BJ (cell line): ENCODE results near the gene WWP2. TPM values are rescaled to one million over a fixed set of nuclear protein-coding genes. Genes with fewer than 3 reads are reported as not detected.
"Not testable (repeated sequence)": the region's sequence is repeated elsewhere in the genome, so short reads cannot be mapped to it uniquely, and the experiment has no call there.

Source experiments
- CTCF ChIA-PET: fragments of 350-600 bp; formaldehyde crosslinking; extraction: SDS; loops from one replicate; lab custom pipeline; 2021; ENCODE audit warnings: antibody characterized with exemption, inconsistent platforms; lab: Yijun Ruan, JAX
- POLR2A ChIA-PET: fragments of 300-600 bp; sonication (Branson Sonifier 250); formaldehyde crosslinking; extraction: SDS; loops from one replicate; lab custom pipeline; 2021; ENCODE audit warnings: antibody characterized with exemption; lab: Charles Lee
- DNase-seq: peaks from one replicate; pipeline ENCODE4 v3.0.0-alpha.2; 2011; ENCODE audit warnings: low read depth
- H3K27me3 ChIP-seq: 2 replicates; pipeline ENCODE4 v1.6.0; 2011; ENCODE audit warnings: low read length; ENCODE audit not compliant: control insufficient read depth, insufficient read depth
- H3K36me3 ChIP-seq: 2 replicates; pipeline ENCODE4 v1.5.1; 2011; ENCODE audit warnings: low read length; ENCODE audit not compliant: control insufficient read depth, insufficient read depth
- H3K4me3 ChIP-seq: 2 replicates; pipeline ENCODE4 v1.5.1; 2011; ENCODE audit warnings: low read depth, mild to moderate bottlenecking, control low read depth, low read length
- polyA plus RNA-seq: library from polyadenylated mRNA; depleted of rRNA; stranded (reverse); fragments of >200 nt; gene quantifications from 2 replicates; pipeline ENCODE4 v1.2.3, GENCODE V29; 2011
- TF ChIP-seq, protein P1 (sequence below): IDR thresholded peaks from 2 replicates; pipeline ENCODE4 v1.5.1; 2011; ENCODE audit warnings: low read depth, mild to moderate bottlenecking, control low read depth, inconsistent platforms, low read length, moderate library complexity; ENCODE audit not compliant: insufficient read depth

WWP2 gene
- polyA plus RNA-seq, 1 experiment: 16.8 TPM

DNA sequence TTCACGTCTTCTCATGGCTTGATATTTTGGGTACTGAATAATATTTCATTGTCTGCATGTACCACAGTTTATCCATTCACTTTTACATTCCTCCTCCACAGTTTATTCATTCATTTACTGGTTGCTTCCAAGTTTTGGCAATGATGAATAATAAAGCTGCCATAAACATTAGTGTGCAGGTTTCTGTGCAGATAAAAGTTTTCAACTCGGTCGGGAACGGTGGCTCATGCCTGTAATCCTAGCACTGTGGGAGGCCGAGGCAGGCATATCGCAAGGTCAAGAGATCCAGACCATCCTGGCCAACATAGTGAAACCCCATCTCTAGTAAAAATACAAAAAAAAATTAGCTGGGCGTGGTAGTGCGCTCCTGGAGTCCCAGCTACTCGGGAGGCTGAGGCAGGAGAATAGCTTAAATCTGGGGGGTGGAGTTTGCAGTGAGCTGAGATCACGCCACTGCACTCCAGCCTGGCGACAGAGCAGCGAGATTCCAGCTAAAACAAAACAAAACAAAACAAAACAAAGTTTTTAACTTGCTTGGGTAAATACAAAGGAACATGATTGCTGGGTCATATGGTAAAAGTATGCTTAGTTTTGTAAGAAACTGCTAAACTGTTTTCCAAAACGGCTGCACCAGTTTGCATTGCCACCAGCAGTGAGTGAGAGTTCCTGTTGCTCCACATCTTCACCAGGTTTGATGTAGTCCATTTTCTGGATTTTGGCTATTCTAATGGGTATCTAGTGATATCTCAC is 89.5 kb downstream of the WWP2 start:
- DNase-seq: no peak
- CTCF ChIA-PET: no interaction called here
- TF ChIP-seq, protein P1, sequence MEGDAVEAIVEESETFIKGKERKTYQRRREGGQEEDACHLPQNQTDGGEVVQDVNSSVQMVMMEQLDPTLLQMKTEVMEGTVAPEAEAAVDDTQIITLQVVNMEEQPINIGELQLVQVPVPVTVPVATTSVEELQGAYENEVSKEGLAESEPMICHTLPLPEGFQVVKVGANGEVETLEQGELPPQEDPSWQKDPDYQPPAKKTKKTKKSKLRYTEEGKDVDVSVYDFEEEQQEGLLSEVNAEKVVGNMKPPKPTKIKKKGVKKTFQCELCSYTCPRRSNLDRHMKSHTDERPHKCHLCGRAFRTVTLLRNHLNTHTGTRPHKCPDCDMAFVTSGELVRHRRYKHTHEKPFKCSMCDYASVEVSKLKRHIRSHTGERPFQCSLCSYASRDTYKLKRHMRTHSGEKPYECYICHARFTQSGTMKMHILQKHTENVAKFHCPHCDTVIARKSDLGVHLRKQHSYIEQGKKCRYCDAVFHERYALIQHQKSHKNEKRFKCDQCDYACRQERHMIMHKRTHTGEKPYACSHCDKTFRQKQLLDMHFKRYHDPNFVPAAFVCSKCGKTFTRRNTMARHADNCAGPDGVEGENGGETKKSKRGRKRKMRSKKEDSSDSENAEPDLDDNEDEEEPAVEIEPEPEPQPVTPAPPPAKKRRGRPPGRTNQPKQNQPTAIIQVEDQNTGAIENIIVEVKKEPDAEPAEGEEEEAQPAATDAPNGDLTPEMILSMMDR: no peak

DNA sequence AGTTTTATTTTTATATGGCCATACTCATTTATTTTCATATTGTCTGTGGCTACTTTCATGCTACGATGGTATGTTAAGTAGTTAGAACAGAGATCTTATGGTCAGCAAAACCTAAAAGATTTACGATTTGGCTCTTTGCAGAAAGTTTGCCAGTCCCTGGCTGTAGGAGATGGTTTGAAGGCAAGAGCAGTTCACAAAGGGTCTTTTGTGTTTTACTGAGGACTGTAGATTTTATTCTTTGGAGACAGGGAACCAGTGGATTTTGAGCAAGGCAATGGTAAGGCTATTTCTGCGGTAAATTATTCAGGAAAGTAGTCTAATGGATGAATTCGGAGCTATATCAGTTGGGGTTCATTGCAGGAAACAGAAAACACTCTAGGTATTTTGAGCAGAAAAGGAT is 90.7 kb downstream of the WWP2 start:
- DNase-seq: no peak
- TF ChIP-seq, protein P1: no peak
- POLR2A ChIA-PET: interaction anchor here (0.7 kb wide), 1 partner anchor 31 kb away, joined by 3 read pairs; no protein-coding TSS in a partner anchor
- H3K36me3 ChIP-seq: no peaks in the 10 kb centered on the region
- H3K27me3 ChIP-seq: no peaks in the 10 kb centered on the region
- CTCF ChIA-PET: no interaction called here
- H3K4me3 ChIP-seq: no peak overlapping the region

More for the DNA sequence above, 89.5 kb downstream of the WWP2 start:
- Histone ChIP-seq H3K27me3 (no peaks in the 10 kb centered on the region), H3K36me3 (no peaks in the 10 kb centered on the region), H3K4me3 (no peak overlapping the region)
- POLR2A ChIA-PET: interaction anchor here (0.7 kb wide), 1 partner anchor 30 kb away, joined by 3 read pairs; no protein-coding TSS in a partner anchor

DNA sequence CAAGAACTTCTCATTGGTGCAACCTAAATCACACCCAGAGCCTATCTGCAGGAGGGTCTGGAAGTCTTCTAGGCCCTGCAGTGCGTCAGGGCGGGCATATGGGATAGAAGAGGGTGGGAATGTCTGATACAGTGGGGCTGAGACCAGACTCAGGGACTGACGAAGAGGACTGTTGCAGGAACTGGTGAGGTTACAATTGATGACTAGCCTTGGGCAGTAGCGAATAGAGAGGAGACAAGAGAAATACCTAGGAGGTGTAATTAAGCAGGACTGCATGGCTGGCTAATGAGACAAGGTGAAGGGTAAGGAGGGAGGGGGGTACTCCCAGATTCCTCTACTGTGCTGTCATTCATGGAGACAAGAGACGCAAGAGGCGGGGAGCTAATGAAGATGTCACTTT is 91.3 kb downstream of the WWP2 start:
- DNase-seq: no peak
- Histone ChIP-seq H3K4me3 (no peak overlapping the region), H3K36me3 (no peaks in the 10 kb centered on the region), H3K27me3 (no peaks in the 10 kb centered on the region)
- TF ChIP-seq, protein P1: no peak
- CTCF ChIA-PET: no interaction called here
- POLR2A ChIA-PET: no interaction called here

DNA sequence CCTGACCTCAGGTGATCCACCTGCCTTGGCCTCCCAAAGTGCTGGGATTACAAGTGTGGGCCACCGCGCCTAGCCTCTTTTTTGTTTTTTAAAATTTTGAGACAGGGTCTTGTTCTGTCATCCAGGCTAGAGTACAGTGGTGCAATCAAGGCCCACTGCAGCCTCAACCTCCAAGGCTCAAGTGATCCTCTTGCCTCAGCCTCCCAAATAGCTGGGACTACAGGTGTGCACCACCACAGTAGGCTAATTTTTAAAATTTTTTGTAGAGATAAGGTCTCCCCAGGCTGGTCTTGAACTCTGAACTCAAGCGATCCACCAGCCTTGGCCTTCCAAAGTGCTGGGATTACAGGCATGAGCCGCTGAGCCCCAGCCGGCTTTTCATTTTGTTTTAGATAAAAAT is 92.6 kb downstream of the WWP2 start:
- POLR2A ChIA-PET, CTCF ChIA-PET, DNase-seq: not testable (repeated sequence)

GRCh38 chr16:69855592-69855991 is 93.5 kb downstream of the WWP2 start:
- Histone ChIP-seq H3K36me3 (no peaks in the 10 kb centered on the region), H3K4me3 (no peak overlapping the region), H3K27me3 (no peaks in the 10 kb centered on the region)
- POLR2A ChIA-PET: no interaction called here
- TF ChIP-seq, protein P1: no peak
- CTCF ChIA-PET: no interaction called here
- no peak for DNase-seq

More for the DNA sequence above, 92.6 kb downstream of the WWP2 start:
- not testable (repeated sequence) for H3K36me3 ChIP-seq, H3K27me3 ChIP-seq, H3K4me3 ChIP-seq
